HG03432 (cell line): ENCODE data around the gene SRP54.
A peak's percentile ranks its signal among the peaks of the same experiment; 100 is the strongest.
"Not testable (repeated sequence)": the region's sequence is repeated elsewhere in the genome, so short reads cannot be mapped to it uniquely, and the experiment has no call there.

Experiments
- ATAC-seq: cut with Tn5 transposase; IDR thresholded peaks from one replicate; pipeline ENCODE4 v1.9.1; 2021; ENCODE audit warnings: mild to moderate bottlenecking, moderate library complexity; ENCODE audit not compliant: unreplicated experiment

Gene SRP54

DNA sequence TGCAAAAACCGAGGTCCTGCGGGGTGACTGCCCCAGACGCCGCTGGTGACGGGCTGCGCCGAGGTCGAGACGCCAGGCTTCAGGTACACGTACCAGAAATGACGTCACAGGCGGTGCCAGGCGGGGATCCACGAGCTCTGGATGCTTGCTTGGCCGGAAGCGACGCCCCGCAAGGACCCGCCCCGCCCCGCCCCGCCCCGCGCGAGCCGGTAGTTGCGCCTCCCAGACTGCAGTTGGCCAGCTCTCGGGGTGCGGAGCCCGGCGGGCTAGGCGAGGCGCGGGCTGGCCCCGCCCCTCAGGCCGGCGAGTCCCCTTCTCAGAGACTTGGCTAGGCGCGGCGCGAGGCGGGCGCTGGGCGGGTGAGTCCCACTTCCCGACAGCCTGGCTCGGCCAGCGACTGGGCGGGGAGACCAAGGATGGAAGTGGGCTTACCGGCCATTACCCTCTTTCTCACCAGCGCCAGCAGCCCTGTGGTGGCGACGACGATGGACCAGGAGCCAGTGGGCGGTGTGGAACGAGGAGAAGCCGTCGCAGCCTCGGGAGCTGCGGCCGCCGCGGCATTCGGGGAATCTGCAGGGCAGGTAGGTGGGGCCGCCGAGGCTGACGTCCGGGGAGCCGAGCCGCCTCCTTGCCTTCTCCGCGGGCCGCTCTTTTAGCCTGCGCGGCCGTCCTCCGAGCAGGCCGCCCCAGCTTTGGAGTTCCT, 63.4 kb downstream of the SRP54 start, which contains the start of gene FAM177A1:
Gene FAM177A1, plus strand, starts transcription at position 225 of the 703 bp plus-strand sequence. Its CDS starts 192 bp downstream, at position 417.
- ATAC-seq, result peak; percentile 96

DNA sequence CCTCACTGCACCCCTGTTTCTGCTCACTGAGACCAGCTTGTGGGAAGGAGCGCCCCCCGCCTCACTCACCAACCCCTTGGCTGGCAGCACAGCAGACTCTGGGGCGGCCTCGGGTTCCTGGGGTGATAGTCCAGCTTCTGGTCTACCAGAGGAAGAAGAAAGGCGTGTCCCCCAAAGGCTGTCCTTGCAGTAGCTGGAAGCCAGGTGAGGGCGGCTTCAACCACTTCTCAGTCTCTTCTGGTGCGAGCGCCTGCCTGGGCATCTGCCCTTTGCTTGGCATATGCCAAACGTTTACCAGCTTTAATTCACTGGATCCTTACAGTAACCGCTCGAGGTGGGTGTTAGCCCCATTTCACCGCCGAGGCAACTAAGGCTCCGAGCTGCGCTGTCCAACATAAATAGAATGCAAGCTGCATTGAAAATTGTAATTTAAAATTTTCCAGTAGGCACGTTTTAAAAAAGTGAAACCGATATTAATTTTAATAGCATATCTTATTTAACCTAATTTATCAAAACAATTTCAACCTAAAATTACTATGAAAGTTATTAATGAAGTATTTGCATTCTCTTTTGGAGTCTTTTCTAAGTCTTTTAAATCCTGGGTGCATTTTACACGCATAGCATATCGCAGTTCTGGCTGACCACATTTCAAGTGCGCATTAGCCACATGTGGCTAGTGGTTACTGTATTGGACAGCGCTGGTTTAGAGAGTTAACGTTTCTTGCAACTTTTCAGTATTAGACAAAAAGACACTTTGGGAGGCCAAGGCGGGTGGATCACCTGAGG, 64.2 kb downstream of the SRP54 start:
- ATAC-seq, result peak; percentile 33

DNA sequence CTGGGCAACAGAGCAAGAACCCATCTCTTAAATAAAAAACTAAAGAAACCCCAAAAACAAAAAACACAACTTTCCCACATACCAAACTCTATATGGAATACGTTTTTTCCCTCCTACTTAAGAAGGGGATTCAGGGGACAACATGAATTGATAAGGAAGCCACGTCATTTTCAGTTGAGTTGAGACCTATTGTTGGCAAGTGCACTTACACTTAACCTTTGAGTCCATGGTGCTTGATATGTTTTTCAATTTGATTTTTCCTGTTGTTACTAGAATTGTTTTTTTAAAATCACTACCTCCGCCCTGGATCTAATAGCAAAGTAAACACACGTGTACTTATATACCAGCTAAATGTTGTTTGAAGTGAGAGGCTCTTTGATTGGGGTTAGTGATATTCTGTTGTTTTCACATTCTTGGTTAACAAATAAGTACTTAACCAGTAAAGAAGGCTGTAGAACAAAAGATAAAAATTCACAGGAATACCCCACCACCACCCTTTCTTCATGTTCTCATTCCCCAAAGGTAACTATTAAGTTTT, 65.3 kb downstream of the SRP54 start:
- no peak for ATAC-seq

DNA sequence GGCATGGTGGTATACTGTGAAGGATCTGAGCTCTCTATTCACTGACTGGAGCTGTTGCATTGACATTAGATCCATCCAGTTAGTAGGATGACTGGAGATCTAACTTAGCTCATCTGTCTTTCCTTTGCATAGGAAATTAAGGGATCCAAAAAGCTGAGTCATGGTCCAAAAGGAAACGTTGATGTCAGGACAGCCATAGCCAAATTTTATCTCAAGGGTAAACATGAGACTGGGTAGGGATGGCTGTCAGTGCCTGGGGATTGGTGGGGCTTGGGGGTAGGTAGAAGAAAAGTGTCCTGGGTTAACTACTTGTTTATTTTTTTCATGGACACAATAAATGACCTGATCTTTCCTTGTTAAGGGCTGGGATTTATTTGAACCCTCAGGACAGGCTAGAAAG, 67.9 kb downstream of the SRP54 start:
- no peak for ATAC-seq

DNA sequence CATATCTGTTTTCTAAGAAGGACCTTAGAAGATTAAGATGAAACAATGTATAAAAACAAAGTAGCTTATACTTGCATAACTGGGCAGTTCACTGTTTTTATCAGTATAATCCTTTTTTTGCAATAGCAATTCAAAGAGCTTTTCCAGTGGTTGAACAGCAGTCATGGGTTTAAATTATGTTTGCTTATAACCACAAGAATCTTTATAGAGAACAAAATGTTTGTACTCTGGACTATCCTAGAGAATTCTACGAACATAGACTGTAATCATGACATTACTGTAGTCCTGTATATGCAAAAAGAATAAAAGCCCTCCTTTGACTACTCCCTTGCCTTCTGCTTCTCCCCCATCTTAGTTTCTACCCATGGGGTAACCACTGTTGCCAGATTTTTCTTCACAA, 69.0 kb downstream of the SRP54 start:
- ATAC-seq, result no peak

DNA sequence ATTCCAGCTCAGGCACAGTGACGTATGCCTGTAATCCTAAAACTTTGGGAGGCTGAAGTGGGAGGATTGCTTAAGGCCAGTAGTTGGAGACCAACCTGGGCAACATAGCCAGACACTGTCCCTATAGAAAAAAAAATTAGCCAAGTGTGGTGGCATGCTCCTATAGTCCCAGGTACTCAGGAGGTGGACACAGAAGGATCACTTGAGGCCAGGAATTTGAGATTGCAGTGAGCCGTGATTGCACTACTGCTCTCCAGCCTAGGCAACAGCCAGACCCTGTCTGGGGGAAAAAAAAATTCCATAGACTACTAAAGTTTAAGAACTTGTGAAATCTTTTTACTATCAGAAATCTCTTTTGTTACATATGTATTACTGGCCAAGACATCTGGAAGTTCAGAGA, 69.8 kb downstream of the SRP54 start:
- no peak for ATAC-seq

DNA sequence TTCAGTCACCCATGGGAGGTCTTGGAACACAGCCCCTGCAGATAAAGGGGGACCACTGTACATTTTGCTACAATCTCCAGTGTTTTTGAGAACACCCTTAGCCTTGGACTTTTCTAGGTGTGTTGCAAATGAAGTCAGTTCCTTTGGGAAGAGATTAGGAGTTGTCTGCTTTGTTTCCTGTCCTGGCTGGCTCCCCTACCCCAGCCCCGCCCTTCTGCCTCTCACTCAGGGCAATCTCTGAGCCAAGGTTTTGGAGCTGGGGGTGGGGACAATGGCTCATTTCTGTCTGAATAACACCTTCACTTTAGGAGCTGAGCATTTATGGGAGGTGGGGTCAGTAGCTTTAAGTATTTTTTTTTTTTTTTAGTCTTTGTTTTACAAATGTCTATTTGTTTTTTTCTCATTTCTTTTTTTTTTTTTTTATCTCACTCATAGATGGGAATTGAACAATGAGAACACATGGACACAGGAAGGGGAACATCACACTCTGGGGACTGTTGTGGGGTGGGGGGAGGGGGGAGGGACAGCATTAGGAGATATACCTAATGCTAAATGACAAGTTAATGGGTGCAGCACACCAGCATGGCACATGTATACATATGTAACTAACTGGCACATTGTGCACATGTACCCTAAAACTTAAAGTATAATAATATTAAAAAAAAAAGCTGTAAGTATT, 78.5 kb downstream of the SRP54 start:
- ATAC-seq, result not testable (repeated sequence)

DNA sequence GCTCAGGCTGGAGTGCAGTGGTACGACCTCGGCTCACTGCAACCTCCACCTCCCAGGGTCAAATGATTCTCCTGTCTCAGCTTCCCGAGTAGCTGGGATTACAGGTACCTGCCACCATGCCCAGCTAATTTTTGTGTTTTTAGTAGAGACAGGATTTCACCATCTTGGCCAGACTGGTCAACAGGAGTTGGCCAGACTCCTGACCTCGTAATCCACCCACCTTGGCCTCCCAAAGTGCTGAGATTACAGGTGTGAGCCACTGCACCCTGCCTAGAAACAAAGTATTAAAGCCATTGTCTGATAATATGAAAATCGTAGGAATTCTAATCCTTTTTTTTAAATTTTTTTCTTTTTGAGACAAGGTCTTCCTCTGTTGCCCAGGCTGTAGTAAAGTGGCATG, 82.9 kb downstream of the SRP54 start:
- not testable (repeated sequence) for ATAC-seq

DNA sequence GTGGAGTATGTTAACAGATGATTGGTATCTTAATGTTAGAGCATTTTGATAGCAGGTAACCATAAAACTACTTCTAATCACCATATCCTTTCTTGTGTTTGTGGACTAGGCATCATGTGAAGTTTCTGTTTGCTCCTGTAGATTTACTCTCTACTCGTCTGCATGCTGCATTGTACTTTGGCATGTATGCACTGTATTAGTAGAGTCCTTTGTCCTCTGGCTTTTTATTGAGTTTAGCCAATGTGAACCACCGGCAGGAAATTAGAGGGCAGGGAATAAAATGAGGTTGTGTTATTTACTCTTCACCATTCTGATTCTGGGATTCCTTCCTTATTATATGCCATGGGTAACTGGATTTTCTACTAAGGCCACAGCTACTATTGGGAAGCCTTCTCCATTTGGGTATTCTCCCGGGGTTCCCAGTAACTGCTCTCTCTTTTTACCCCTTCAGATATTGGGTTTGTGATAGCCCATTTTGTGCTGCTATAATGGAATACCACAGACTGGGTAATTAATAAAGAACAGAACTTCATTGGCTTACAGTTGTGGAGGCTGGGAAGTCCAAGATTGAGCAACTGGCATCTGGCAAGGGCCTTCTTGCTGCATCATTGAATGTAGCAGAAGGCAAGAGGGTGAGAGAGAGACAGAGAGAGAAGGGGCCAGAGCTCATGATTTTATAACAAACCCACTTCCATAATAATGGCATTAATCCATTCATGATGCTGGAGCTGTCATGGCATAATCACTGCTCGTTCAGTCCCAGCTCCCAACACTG, 85.6 kb downstream of the SRP54 start:
- ATAC-seq, result no peak

DNA sequence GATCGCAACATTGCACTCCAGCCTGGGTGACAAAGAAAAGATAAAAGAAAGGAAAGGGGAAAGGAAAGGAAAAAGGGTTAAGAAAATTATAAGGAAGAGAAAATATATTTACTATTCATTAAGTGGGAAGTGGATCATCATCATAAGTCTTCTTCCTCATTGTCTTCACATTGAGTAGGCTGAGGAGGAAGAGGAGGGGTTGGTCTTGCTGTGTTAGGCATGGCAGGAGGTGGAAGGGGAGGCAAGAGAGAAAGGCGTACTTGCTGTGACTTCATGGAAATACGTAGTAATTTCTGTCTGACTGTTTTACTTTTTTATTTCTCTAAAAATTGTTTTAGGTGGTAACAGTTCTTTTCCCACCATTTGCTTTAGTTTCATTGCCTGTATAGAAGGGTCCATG, 89.4 kb downstream of the SRP54 start:
- no peak for ATAC-seq

DNA sequence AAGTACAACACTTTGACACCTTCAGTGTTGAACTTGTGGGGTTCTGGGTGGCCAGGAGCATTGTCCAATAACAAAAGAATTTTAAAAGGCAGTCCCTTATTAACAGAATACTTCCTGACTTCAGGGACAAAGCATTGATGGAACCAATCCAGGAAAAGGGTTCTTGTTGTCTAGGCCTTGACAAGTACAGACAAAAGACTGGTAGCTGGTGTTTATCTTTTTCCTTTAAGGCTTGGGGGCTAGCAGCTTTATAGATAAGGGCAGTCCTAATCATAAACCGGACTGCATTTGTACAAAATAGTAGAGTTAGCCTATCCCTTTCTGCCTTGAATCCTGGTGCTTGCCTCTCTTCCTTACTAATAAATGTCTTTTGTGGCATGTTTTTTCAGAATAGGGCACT, 90.7 kb downstream of the SRP54 start:
- no peak for ATAC-seq

DNA sequence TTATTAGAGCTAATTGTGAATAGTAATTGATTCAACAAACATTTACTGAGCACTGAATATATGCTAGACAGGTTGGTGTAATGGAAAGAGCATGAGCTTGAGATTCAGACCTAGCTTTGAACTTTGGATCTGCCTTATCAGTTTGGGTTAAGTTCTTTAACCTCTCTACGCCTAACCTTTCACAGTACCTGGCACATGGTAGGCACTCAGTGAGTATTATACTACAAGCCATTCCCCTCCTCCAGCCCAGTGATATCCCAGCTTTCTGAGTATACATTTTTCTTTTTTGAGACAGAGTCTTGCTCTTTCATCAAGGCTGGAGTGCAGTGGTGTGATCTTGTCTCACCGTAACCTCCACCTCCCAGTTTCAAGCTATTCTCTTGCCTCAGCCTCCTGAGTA, 95.3 kb downstream of the SRP54 start:
- no peak for ATAC-seq
